ENCODE data around the gene GOLGA6L22.
"Not testable (repeated sequence)": the region's sequence is repeated elsewhere in the genome, so short reads cannot be mapped to it uniquely, and the experiment has no call there.

DNA sequence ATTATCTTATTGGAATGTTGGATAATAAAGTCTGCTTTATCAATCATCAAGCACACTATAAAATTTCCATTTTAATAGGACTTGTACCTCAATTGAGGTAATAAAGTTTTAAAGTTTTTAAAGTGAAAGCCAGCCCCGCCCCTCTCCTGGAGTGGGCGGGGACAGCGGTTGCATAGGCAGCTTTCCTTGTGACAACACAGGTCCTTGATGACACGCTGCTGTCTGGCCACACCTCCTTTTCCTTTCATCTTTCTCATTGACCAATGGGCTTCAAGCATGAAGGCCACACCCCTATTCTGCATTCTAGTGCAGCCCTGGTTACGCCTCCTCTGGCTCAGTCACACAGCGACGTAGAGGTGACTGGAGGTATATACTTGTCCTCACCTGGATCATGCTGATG lies at the start of gene GOLGA6L22:
- TF ChIP-seq POLR2A, POLR2AphosphoS5, EP300 (IDR thresholded peaks at IDR 0.05): not testable (repeated sequence)
- TF ChIP-seq, protein P1, sequence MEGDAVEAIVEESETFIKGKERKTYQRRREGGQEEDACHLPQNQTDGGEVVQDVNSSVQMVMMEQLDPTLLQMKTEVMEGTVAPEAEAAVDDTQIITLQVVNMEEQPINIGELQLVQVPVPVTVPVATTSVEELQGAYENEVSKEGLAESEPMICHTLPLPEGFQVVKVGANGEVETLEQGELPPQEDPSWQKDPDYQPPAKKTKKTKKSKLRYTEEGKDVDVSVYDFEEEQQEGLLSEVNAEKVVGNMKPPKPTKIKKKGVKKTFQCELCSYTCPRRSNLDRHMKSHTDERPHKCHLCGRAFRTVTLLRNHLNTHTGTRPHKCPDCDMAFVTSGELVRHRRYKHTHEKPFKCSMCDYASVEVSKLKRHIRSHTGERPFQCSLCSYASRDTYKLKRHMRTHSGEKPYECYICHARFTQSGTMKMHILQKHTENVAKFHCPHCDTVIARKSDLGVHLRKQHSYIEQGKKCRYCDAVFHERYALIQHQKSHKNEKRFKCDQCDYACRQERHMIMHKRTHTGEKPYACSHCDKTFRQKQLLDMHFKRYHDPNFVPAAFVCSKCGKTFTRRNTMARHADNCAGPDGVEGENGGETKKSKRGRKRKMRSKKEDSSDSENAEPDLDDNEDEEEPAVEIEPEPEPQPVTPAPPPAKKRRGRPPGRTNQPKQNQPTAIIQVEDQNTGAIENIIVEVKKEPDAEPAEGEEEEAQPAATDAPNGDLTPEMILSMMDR (IDR thresholded peaks at IDR 0.05) = not testable (repeated sequence)

Measured in sigmoid colon (tissue), 4 donors.